PC-9 (cell line): Measurements from ENCODE around the gene CFAP68.

Experiments
- EZH2 ChIP-seq: fragments of 200-600 bp; sonication (generic); IDR thresholded peaks from 2 replicates; pipeline ENCODE4 v1.8.0; 2017; ENCODE audit warnings: antibody characterized with exemption, low read depth
- TF ChIP-seq, protein P1 (sequence below): fragments of 200-600 bp; sonication (generic); conservative IDR thresholded peaks from 2 replicates; pipeline ENCODE4 v1.6.1; 2017; ENCODE audit warnings: mixed run types, antibody characterized with exemption, mild to moderate bottlenecking, moderate library complexity

DNA sequence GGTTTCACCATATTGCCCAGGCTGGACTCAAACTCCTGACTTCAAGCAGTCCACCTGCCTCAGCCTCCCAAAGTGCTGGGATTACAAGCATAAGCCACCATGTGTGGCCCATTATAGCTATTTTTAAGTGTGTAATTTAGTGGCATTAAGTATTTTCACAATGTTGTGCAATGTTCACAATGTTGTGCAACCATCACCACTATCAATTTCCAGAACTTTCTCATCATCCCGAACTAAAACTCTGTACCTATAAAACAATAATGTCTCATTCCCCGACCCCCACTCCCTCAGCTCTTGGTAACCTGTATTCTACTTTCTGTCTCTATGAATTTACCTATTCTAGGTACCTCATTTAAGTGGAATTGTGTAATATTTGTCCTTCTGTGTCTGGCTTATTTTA, 7.5 kb downstream of the CFAP68 start:
- TF ChIP-seq, protein P1, sequence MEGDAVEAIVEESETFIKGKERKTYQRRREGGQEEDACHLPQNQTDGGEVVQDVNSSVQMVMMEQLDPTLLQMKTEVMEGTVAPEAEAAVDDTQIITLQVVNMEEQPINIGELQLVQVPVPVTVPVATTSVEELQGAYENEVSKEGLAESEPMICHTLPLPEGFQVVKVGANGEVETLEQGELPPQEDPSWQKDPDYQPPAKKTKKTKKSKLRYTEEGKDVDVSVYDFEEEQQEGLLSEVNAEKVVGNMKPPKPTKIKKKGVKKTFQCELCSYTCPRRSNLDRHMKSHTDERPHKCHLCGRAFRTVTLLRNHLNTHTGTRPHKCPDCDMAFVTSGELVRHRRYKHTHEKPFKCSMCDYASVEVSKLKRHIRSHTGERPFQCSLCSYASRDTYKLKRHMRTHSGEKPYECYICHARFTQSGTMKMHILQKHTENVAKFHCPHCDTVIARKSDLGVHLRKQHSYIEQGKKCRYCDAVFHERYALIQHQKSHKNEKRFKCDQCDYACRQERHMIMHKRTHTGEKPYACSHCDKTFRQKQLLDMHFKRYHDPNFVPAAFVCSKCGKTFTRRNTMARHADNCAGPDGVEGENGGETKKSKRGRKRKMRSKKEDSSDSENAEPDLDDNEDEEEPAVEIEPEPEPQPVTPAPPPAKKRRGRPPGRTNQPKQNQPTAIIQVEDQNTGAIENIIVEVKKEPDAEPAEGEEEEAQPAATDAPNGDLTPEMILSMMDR, result no peak
- TF ChIP-seq EZH2, result no peak
